Activated CD4-positive, CD25-positive, alpha-beta regulatory T cell (primary cell): ENCODE measurements around the gene CEP112.
"Not testable (repeated sequence)": the region's sequence is repeated elsewhere in the genome, so short reads cannot be mapped to it uniquely, and the experiment has no call there.

Source experiments
- DNase-seq, 4 experiments: peaks; one replicate each; lab custom pipeline; 2025; lab: John Stamatoyannopoulos, UW

Gene CEP112

GRCh38 chr17:65886315-65887245 lies 305.4 kb downstream of the CEP112 start:
- DNase-seq: no peak

DNA sequence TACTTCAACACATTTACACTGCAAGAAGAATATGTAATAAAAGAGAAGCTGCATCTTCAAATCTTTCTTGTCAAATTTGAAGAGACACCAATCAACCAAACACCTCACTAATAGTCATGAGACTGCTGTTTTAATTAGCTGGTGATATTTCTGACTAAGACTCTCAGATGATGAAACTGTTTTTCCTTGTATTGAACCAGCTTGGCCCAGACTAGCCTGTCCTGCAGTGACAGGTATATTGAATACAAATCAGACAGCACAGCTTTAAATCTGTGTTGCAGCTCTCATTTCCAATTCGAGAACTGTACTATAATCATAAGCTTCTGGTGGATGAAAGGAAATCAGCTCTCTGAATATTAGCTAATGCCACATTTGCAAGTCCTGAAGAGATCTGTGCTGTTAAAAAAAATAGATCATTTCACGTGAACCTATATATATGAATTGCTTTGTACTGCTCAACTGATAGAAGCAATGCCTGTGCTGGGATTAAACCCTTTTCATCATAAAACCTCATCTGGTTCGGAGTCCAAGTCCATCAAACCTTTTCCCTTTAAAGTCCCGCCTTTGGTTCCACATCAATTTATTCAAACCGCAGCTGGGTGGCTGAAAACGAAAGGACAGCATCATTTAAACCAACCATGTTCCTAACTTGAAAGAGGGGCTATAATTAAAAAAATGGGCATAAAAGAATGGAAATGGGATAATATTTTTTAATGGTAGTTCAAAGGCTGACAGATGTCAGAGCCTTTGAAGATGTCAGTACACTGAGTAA lies 306.2 kb downstream of the CEP112 start:
- DNase-seq: no peak

- no peak for DNase-seq
These were observed 314.9 kb downstream of the CEP112 start for GRCh38 chr17:65876985-65877384.

GRCh38 chr17:65868881-65869280 lies 323.1 kb downstream of the CEP112 start:
- DNase-seq: no peak

- no peak for DNase-seq
These were observed 324.9 kb downstream of the CEP112 start for GRCh38 chr17:65867014-65867413.

DNA sequence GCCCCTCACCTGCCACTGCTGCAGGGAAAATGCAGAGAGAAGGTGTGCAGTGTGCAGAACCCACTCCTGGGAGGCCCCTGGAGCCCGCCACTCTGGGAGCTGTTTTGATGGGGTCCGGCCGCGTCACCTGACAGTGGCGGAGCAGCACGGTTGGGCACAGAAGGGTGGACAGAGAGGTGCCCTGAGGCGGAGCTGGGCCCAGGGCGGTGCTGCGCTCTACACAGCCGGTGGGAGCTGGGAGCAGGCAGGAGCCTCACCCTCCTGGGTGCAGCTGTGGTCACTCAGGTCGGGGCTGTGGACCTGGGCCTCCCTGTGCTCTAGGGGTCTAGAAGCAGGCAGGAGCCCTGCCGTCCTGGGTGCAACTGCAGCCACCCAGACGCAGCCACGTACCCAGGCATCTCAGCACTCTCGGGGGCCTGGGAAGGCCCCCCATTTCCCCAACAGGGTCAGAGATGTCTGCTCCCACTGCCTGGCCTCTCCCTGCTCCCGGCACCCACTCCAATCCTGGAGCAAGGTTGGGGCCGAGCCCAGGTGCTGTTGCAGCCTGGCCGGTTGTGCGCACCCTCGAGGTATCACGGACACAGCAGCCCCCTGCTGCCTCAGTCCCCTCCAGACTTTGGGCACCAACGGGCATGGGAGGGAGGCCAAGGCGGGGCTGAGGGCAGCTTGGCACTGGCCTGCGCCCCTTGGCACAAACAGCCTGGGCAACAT lies 326.1 kb downstream of the CEP112 start:
- no peak for DNase-seq

DNA sequence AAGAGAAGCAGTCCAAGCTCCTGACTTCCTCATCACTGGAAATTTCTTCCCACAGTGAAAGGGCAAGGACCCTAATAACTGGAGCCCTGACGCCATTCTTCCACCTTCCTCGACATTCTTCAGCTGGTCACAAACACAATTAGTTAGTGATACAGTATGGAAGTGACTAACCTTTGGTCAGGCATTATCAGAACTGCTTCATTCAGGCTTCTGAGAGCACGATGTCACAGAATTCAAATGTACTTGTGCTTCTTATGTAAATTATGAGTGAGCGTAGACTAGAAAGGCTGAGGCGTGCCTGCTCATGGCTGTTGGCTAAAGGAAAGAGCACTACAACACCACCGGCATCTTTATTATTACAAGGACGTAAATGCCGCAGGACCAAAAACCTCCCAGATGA lies 327.5 kb downstream of the CEP112 start:
- no peak for DNase-seq

DNA sequence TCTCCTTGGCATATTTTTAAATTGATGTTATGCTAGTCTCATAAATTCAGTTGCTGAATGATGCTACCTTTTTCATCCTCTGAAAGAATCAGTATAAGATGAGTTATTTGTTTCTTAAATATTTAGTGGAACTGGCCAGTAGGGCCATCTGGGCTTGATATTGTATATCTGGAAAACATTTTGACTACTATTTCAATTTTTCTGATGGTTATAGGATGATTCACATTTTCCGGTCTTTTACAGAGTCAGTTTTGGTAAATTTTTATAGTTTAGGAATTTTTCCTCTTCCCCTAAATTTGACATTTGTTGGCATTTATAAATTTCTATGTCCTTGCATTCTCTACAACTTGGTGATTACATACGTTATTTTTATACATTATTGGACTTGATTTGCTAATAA lies 334.2 kb downstream of the CEP112 start:
- no peak for DNase-seq

- DNase-seq: no peak
These were observed 335.1 kb downstream of the CEP112 start for GRCh38 chr17:65856865-65857264.

DNA sequence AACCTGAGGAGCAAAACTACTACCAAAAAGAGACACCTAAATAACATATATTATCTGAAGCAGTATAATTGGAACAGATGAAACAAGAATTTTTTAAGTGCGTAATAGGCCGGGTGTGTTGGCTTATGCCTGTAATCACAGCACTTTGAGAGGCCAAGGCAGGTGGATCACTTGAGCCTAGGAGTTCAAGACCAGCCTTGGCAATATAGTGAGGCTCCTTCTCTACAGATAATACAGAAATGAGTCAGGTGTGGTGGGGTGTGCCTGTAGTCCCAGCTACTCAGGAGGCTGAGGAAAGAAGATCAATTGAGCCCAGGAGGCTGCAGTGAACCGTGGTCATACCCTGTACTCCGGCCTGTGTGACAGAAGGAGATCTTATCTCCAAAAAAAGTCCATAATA lies 336.3 kb downstream of the CEP112 start:
- DNase-seq: no peak

GRCh38 chr17:65855245-65855644 lies 336.7 kb downstream of the CEP112 start:
- no peak for DNase-seq

GRCh38 chr17:65853816-65854215 lies 338.1 kb downstream of the CEP112 start:
- no peak for DNase-seq

- DNase-seq: no peak
These were observed 339.0 kb downstream of the CEP112 start for GRCh38 chr17:65852911-65853310.

- no peak for DNase-seq
These were observed 339.8 kb downstream of the CEP112 start for GRCh38 chr17:65851965-65852736.

- no peak for DNase-seq
These were observed 341.4 kb downstream of the CEP112 start for GRCh38 chr17:65850486-65850885.

- no peak for DNase-seq
These were observed 343.2 kb downstream of the CEP112 start for GRCh38 chr17:65848751-65849150.

GRCh38 chr17:65841089-65841488 lies 350.8 kb downstream of the CEP112 start:
- no peak for DNase-seq

DNA sequence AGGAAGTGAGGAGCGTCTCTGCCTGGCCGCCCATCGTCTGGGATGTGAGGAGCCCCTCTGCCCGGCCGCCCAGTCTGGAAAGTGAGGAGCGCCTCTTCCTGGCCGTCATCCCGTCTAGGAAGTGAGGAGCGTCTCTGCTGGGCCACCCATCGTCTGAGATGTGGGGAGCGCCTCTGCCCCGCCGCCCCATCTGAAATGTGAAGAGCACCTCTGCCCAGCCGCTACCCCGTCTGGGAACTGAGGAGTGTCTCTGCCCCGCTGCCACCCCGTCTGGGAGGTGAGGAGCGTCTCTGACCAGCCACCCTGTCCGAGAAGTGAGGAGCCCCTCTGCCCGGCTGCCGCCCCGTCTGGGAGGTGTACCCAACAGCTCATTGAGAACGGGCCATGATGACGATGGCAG lies 354.7 kb downstream of the CEP112 start:
- DNase-seq: not testable (repeated sequence)

DNA sequence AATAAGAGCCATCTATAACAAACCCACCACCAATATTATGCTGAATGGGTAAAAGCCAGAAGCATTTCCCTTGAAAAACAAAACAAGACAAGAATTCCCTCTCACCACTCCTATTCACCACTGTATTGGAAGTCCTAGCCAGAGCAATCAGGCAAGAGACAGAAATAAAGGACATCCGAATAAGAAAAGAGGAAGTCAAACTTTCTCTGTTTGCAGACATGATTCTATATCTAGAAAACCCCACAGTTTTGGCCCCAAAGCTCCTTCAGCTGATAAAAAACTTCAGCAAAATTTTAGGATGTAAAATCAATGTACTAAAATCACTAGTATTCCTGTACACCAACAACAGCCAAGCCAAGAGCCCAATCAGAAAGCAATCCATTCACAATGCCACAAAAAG lies 358.7 kb downstream of the CEP112 start:
- DNase-seq: no peak

GRCh38 chr17:65830356-65830755 lies 361.6 kb downstream of the CEP112 start:
- no peak for DNase-seq

- not testable (repeated sequence) for DNase-seq
These were observed 365.4 kb downstream of the CEP112 start for GRCh38 chr17:65826577-65826976.

DNA sequence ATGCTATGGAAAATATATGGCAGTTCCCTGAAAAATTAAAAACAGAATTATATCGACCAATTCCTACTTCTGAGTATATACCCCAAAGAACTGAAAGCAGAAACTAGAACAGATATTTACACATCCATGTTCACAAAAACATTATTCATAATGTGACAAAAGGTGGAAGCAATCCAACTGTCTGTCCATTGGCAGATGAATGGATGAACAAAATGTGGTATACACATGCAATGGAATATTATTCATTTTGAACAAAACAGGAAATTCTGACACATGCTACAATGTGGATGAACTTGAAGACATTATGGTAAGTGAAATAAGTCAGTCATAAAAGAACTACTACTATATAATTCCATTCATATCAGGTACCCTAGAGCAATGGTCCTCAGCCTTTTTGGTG lies 367.0 kb downstream of the CEP112 start:
- no peak for DNase-seq
